Testis (tissue), 3 donors: ENCODE results near the gene ZBTB11. TPM values are rescaled to one million over a fixed set of nuclear protein-coding genes. Genes with fewer than 3 reads are reported as not detected.
"Not testable (repeated sequence)": the region's sequence is repeated elsewhere in the genome, so short reads cannot be mapped to it uniquely, and the experiment has no call there.

ENCODE experiments used
- DNase-seq: peaks from one replicate; pipeline ENCODE4 v3.0.0-alpha.2; 2019
- H3K27ac ChIP-seq, 2 donors: fragments of 200-600 bp; sonication (generic); one replicate each; pipeline ENCODE4 v1.5.1; 2019
- H3K27me3 ChIP-seq: fragments of 200-600 bp; sonication (generic); one replicate; pipeline ENCODE4 v1.5.1; 2019
- H3K36me3 ChIP-seq: fragments of 200-600 bp; sonication (generic); one replicate; pipeline ENCODE4 v1.5.1; 2017; ENCODE audit warnings: low read depth; ENCODE audit errors: missing control alignments
- H3K4me1 ChIP-seq: fragments of 200-600 bp; sonication (generic); one replicate; pipeline ENCODE4 v1.5.1; 2019
- H3K4me3 ChIP-seq, 2 donors: fragments of 200-600 bp; sonication (generic); one replicate each; pipeline ENCODE4 v1.5.1; 2017 to 2019
- H3K9me3 ChIP-seq: fragments of 200-600 bp; sonication (generic); one replicate; pipeline ENCODE4 v1.5.1; 2017
- CTCF ChIP-seq, 3 experiments: fragments of 450-650 bp in 2 of 3; fragments of 200-600 bp in 1 of 3; sonication (generic) in 1 of 3; IDR thresholded peaks; one replicate each; pipeline ENCODE4 v1.5.1; 2016 to 2019; ENCODE audit warnings: antibody characterized with exemption in 3 of 3, mild to moderate bottlenecking in 2 of 3, moderate library complexity in 1 of 3
- POLR2A ChIP-seq: fragments of 450-650 bp; IDR thresholded peaks from one replicate; pipeline ENCODE4 v1.6.1; 2017; ENCODE audit warnings: antibody characterized with exemption, mild to moderate bottlenecking, moderate library complexity
- WGBS, 2 donors: methylation state at CpG; one replicate each; pipeline ENCODE4 v1.1.5; 2018; 5-methylcytosine and 5-hydroxymethylcytosine counted together
- intact Hi-C: fragments of 100-400 bp; cut with DNase I; formaldehyde crosslinking; loops from one replicate; pipeline ENCODE4 v1.15.1; 2023; ENCODE audit warnings: low total_unique reads
- polyA plus RNA-seq: library from polyadenylated mRNA; stranded (reverse); fragments of 350-450 nt; fragmentation: Illumina TruSeq; extraction: RNeasy Lipid Tissue Mini Kit (QIAGEN cat#74804); gene quantifications from one replicate; pipeline ENCODE4 v1.2.3, GENCODE V29; 2014; ENCODE audit warnings: low read depth, low replicate concordance; ENCODE audit not compliant: insufficient read depth
- total RNA-seq, 2 donors: library from RNA; depleted of rRNA; stranded (reverse); fragments of >200 nt; gene quantifications; one replicate each; pipeline ENCODE4 v1.2.3, GENCODE V29; 2016

The ZBTB11 gene
- total and polyA plus RNA-seq, 3 donors from 2014 or later, result 14.8 to 37.4 (median 32.8) TPM

- Histone ChIP-seq H3K4me1 (no peaks in the 10 kb centered on the region), H3K27me3 (no peaks in the 10 kb centered on the region), H3K36me3 (no peaks in the 10 kb centered on the region), H3K4me3 (no peak overlapping the region), H3K27ac (no peak overlapping the region), H3K9me3 (no peaks in the 10 kb centered on the region)
- DNase-seq, result peak; percentile 64
- TF ChIP-seq CTCF (IDR thresholded peaks at IDR 0.05) (peak; percentile 57 to 70 (median 59)), POLR2A (no peak)
- intact Hi-C loops, result no loop called here
- WGBS, 2 donors, result 38 to 57% methylated on average over 10 of the region's 10 CpGs
Observed at GRCh38 chr3:101695779-101696372, 18.9 kb upstream of the ZBTB11 start.

- H3K36me3 ChIP-seq, H3K4me1 ChIP-seq, H3K9me3 ChIP-seq, H3K27ac ChIP-seq, H3K4me3 ChIP-seq, H3K27me3 ChIP-seq, DNase-seq, intact Hi-C loops: not testable (repeated sequence)
- WGBS, 2 donors, result 53% methylated on average over 4 of the region's 4 CpGs
Observed at GRCh38 chr3:101694836-101695235, 17.9 kb upstream of the ZBTB11 start.

GRCh38 chr3:101693540-101693939 lies 16.6 kb upstream of the ZBTB11 start:
- H3K4me3 ChIP-seq, intact Hi-C loops, H3K36me3 ChIP-seq, H3K27ac ChIP-seq, H3K9me3 ChIP-seq, H3K4me1 ChIP-seq, H3K27me3 ChIP-seq: not testable (repeated sequence)
- TF ChIP-seq CTCF (IDR thresholded peaks at IDR 0.05), result peak; percentile 19 to 37 (median 30)
- WGBS, 2 donors, result 80 to 87% methylated on average over 13 of the region's 13 CpGs
- DNase-seq, result peak; percentile 56

- 75% methylated on average over 12 to 15 of the region's 15 CpGs for WGBS, 2 donors
Observed at GRCh38 chr3:101691685-101692671, 15.0 kb upstream of the ZBTB11 start.

GRCh38 chr3:101690972-101691371 lies 14.0 kb upstream of the ZBTB11 start:
- H3K4me3 ChIP-seq, result no peak overlapping the region
- peaks cover 5% of the 10 kb centered on the region for H3K4me1 ChIP-seq
- no peak overlapping the region for H3K27ac ChIP-seq
- no peaks in the 10 kb centered on the region for H3K9me3 ChIP-seq
- no peak for DNase-seq
- intact Hi-C loops, result no loop called here
- no peaks in the 10 kb centered on the region for H3K27me3 ChIP-seq
- no peaks in the 10 kb centered on the region for H3K36me3 ChIP-seq
- TF ChIP-seq CTCF (IDR thresholded peaks at IDR 0.05) (no peak), POLR2A (no peak)

More at GRCh38 chr3:101691685-101692671, 15.0 kb upstream of the ZBTB11 start:
- H3K9me3 ChIP-seq, H3K27ac ChIP-seq, H3K4me3 ChIP-seq, H3K27me3 ChIP-seq, H3K4me1 ChIP-seq, intact Hi-C loops, H3K36me3 ChIP-seq, DNase-seq: not testable (repeated sequence)
